GM12878 (cell line): ENCODE measurements around the gene NFKB2. TPM values are rescaled to one million over a fixed set of nuclear protein-coding genes. Genes with fewer than 3 reads are reported as not detected.

Experiments
- ATAC-seq: fragments of 200-7000 bp; cut with Tn5 transposase; 3 replicates; pipeline ENCODE4 v1.9.1; 2020; ENCODE audit warnings: mild to moderate bottlenecking, moderate library complexity
- BruUV-seq: library from RNA; stranded (reverse); fragments of 400-500 nt; replicated peaks from 2 replicates; lab custom pipeline; 2021; lab: Mats Ljungman, UMichigan
- CTCF ChIA-PET: fragments of 300-600 bp; sonication (Branson Sonifier 250); formaldehyde crosslinking; extraction: SDS; loops from one replicate; lab custom pipeline; 2021; ENCODE audit warnings: inconsistent platforms; lab: Yijun Ruan, JAX
- POLR2A ChIA-PET: fragments of 350-600 bp; formaldehyde crosslinking; extraction: SDS; loops from one replicate; lab custom pipeline; 2021; ENCODE audit warnings: inconsistent platforms; lab: Charles Lee
- RAD21 ChIA-PET: fragments of 300-600 bp; sonication (Branson Sonifier 250); formaldehyde crosslinking; loops from one replicate; lab custom pipeline; 2023; ENCODE audit warnings: antibody characterized with exemption; ENCODE audit not compliant: unreplicated experiment; lab: Charles Lee
- SMC1A ChIA-PET: fragments of 300-600 bp; sonication (Branson Sonifier 250); formaldehyde crosslinking; loops from one replicate; lab custom pipeline; 2023; ENCODE audit not compliant: unreplicated experiment, uncharacterized antibody; lab: Charles Lee
- DNase-seq: peaks from one replicate; pipeline ENCODE4 v3.0.0-alpha.2; 2011; ENCODE audit warnings: low read depth, low spot score
- FAIRE-seq: peaks from 3 replicates; lab custom pipeline; 2011; peaks lifted over from hg19 to GRCh38; lab: Jason Lieb, UNC
- H2AFZ ChIP-seq: 2 replicates; pipeline ENCODE4 v1.6.0; 2011; ENCODE audit warnings: low read depth, low read length, control low read depth; ENCODE audit not compliant: control insufficient read depth
- H3K27ac ChIP-seq: 2 replicates; pipeline ENCODE4 v1.5.1; 2011; ENCODE audit warnings: control low read depth; ENCODE audit not compliant: control insufficient read depth, insufficient read depth
- H3K27me3 ChIP-seq, 2 experiments: replicated peaks in 1 of 2; 2 replicates each; pipeline versions ENCODE4 v1.6.0 to v1.6.1; 2011; ENCODE audit warnings: low read length in 1 of 2; ENCODE audit not compliant: control insufficient read depth in 2 of 2, insufficient read depth in 2 of 2
- H3K36me3 ChIP-seq, 2 experiments: 2 replicates each; pipeline ENCODE4 v1.5.1; 2011; ENCODE audit warnings: low read length in 1 of 2; ENCODE audit not compliant: control insufficient read depth in 2 of 2, insufficient read depth in 2 of 2
- H3K4me1 ChIP-seq: 2 replicates; pipeline ENCODE4 v1.6.1; 2011; ENCODE audit warnings: mild to moderate bottlenecking, low read length, moderate library complexity, mixed read lengths; ENCODE audit not compliant: control insufficient read depth, insufficient read depth
- H3K4me2 ChIP-seq: 2 replicates; pipeline ENCODE4 v1.6.0; 2011; ENCODE audit warnings: control low read depth; ENCODE audit not compliant: control insufficient read depth, insufficient read depth
- H3K4me3 ChIP-seq: fragments of 200-600 bp; sonication (generic); 2 replicates; pipeline ENCODE4 v1.5.1; 2016
- H3K79me2 ChIP-seq: 2 replicates; pipeline ENCODE4 v1.6.0; 2011; ENCODE audit warnings: low read length; ENCODE audit not compliant: control insufficient read depth, insufficient read depth
- H3K9ac ChIP-seq: 2 replicates; pipeline ENCODE4 v1.8.0; 2011; ENCODE audit warnings: low read length, control low read depth, mixed read lengths; ENCODE audit not compliant: control insufficient read depth, insufficient read depth
- H3K9me3 ChIP-seq: replicated peaks from 3 replicates; pipeline ENCODE4 v1.5.1; 2011; ENCODE audit warnings: mild to moderate bottlenecking, low read length; ENCODE audit not compliant: control insufficient read depth, insufficient read depth
- H4K20me1 ChIP-seq: 2 replicates; pipeline ENCODE4 v1.6.0; 2011; ENCODE audit not compliant: control insufficient read depth, insufficient read depth
- CEBPZ ChIP-seq: fragments of 150-350 bp; IDR thresholded peaks from 2 replicates; pipeline ENCODE4 v1.6.1; 2016; ENCODE audit warnings: low read depth, low read length
- CREB1 ChIP-seq: IDR thresholded peaks from 2 replicates; pipeline ENCODE4 v1.6.1; 2012; ENCODE audit warnings: low read depth, mild to moderate bottlenecking, inconsistent platforms
- CUX1 ChIP-seq: IDR thresholded peaks from 2 replicates; pipeline ENCODE4 v1.6.1; 2012; ENCODE audit warnings: improper control_type of control experiment, low read depth, low read length; ENCODE audit not compliant: insufficient replicate concordance
- EZH2 ChIP-seq: IDR thresholded peaks from 2 replicates; pipeline ENCODE4 v1.6.1; 2012; ENCODE audit warnings: low read depth, mild to moderate bottlenecking, control low read depth, inconsistent platforms, low read length, borderline replicate concordance; ENCODE audit not compliant: control insufficient read depth
- HDAC2 ChIP-seq: fragments of 200-600 bp; sonication (generic); IDR thresholded peaks from 2 replicates; pipeline ENCODE4 v1.6.1; 2017
- IKZF2 ChIP-seq, 2 experiments: fragments of 450-650 bp; IDR thresholded peaks; 2 replicates each; pipeline ENCODE4 v1.6.1; 2017; ENCODE audit warnings: mild to moderate bottlenecking in 2 of 2, moderate library complexity in 2 of 2
- NR2C2 ChIP-seq: IDR thresholded peaks from 2 replicates; pipeline ENCODE4 v1.6.1; 2011; ENCODE audit warnings: borderline replicate concordance, low read depth; ENCODE audit not compliant: control insufficient read depth, insufficient read length
- POU2F2 ChIP-seq: IDR thresholded peaks from 3 replicates; pipeline ENCODE4 v1.6.1; 2011; ENCODE audit warnings: low read depth, mild to moderate bottlenecking, low read length, borderline replicate concordance
- TCF3 ChIP-seq: IDR thresholded peaks from 2 replicates; pipeline ENCODE4 v1.6.1; 2012; ENCODE audit warnings: low read depth, mild to moderate bottlenecking, low read length, borderline replicate concordance; ENCODE audit not compliant: insufficient read depth
- ZZZ3 ChIP-seq: IDR thresholded peaks from 2 replicates; pipeline ENCODE4 v1.6.1; 2011; ENCODE audit warnings: low read depth; ENCODE audit not compliant: control insufficient read depth, insufficient read length
- WGBS: methylation state at CpG from one replicate; pipeline ENCODE4 v1.1.6; 2016; ENCODE audit warnings: low lambda C conversion rate; ENCODE audit not compliant: insufficient replicate concordance, insufficient coverage; ENCODE audit errors: missing lambda C conversion rate; 5-methylcytosine and 5-hydroxymethylcytosine counted together
- in situ Hi-C: fragments of 300-500 bp; cut with MboI; formaldehyde crosslinking; loops from 9 replicates; pipeline ENCODE4 v1.14.3; 2018; ENCODE audit warnings: mixed read lengths
- intact Hi-C: fragments of 100-400 bp; cut with micrococcal nuclease; formaldehyde crosslinking; loops from one replicate; pipeline ENCODE4 v1.14.2; 2022; ENCODE audit not compliant: unreplicated experiment
- polyA plus RNA-seq, 11 experiments: library from polyadenylated mRNA; depleted of rRNA in 4 of 11; unstranded in 6 of 11; stranded (reverse) in 5 of 11; fragments of >200 nt; fragmentation: Nextera tagmentation in 4 of 11; fragmentation: Illumina TruSeq in 1 of 11; extraction: Ambion mirVana in 4 of 11; extraction: Trizol in 1 of 11; gene quantifications; 1 replicate in 1 of 11; 2 replicates in 10 of 11; pipeline versions ENCODE4 v1.2.1 to v1.2.3, GENCODE V29; 2011 to 2016; ENCODE audit warnings: inconsistent platforms in 2 of 11, missing spikeins in 2 of 11, low read depth in 1 of 11
- total RNA-seq, 4 experiments: library from RNA; depleted of rRNA in 3 of 4; stranded (reverse); fragments of >200 nt in 3 of 4; fragmentation: Illumina TruSeq in 1 of 4; extraction: Trizol in 1 of 4; gene quantifications; 2 replicates each; pipeline versions ENCODE4 v1.2.1 to v1.2.3, GENCODE V29; 2013 to 2021

Gene NFKB2
- total and polyA plus RNA-seq, 10 of the 15 experiments (the other 5 are each of a cell fraction or from before 2014, with no cell fraction given): 0.56 to 144 (median 49.4) TPM

GRCh38 chr10:102436312-102436711, 40.8 kb downstream of the NFKB2 start:
- SMC1A ChIA-PET: interaction anchor here (0.8 to 5.5 kb wide), 6 partner anchors 10 to 63 kb away, joined by 3 to 42 read pairs (median 4); partner anchors contain the start of genes C10orf95 and FBXL15
- peak overlapping the region; percentile 74; the same call in 1 of the 2 replicates for H3K4me3 ChIP-seq
- 85% methylated on average over 6 of the region's 6 CpGs for WGBS
- no peaks in the 10 kb centered on the region for H3K9me3 ChIP-seq
- peaks cover 22% of the 10 kb centered on the region for H3K4me1 ChIP-seq
- no peaks in the 10 kb centered on the region for H4K20me1 ChIP-seq
- ATAC-seq (no peak), FAIRE-seq (no peak), DNase-seq (no peak)
- POLR2A ChIA-PET: interaction anchor here (0.7 to 5.5 kb wide), 7 partner anchors 12 to 157 kb away, joined by 3 to 42 read pairs (median 13); partner anchors contain the start of genes ACTR1A, C10orf95, FBXL15 and NFKB2
- H3K9ac ChIP-seq: peak overlapping the region; percentile 44
- H3K27ac ChIP-seq: peak overlapping the region; percentile 58
- intact Hi-C loops: no loop called here
- H3K4me2 ChIP-seq: peak overlapping the region; percentile 97
- H3K79me2 ChIP-seq: peaks cover 11% of the 10 kb centered on the region
- no peak overlapping the region; the same call in none of the 2 replicates for H2AFZ ChIP-seq
- no peak for TF ChIP-seq TCF3
- no peak for TF ChIP-seq POU2F2
- no peak for TF ChIP-seq EZH2
- no peak for TF ChIP-seq ZZZ3
- no peak for TF ChIP-seq NR2C2
- no peak for TF ChIP-seq HDAC2
- TF ChIP-seq CUX1: no peak
- no peak for TF ChIP-seq CEBPZ
- TF ChIP-seq CREB1: no peak
- TF ChIP-seq IKZF2 (IDR thresholded peaks at IDR 0.05): no peak
- CTCF ChIA-PET: interaction anchor here (0.7 to 2.4 kb wide), 6 partner anchors 13 to 206 kb away, joined by 3 to 7 read pairs (median 4); partner anchors contain the start of gene C10orf95
- BruUV-seq: no TSS peak
- in situ Hi-C loops: no loop called here
- H3K27me3 ChIP-seq: no peaks in the 10 kb centered on the region
- no peaks in the 10 kb centered on the region for H3K36me3 ChIP-seq
- RAD21 ChIA-PET: interaction anchor here (0.6 to 3.0 kb wide), 4 partner anchors 15 to 307 kb away, joined by 4 to 16 read pairs (median 8); partner anchors contain the start of genes C10orf95 and FBXL15
